ENCODE measurements around the gene PHEX. TPM values are rescaled to one million over a fixed set of nuclear protein-coding genes. Genes with fewer than 3 reads are reported as not detected.

Gene PHEX
- total RNA-seq, 4 donors from 2014 or later, result 0.52 to 1.2 (median 0.65) TPM

- 86% methylated on average over 1 of the region's 1 CpG for WGBS
- no peak for DNase-seq (ENCODE audit: extremely low spot score)
- no peak overlapping the region for H3K27ac ChIP-seq (replicated peaks in 1 of 4)
- intact Hi-C loops (cut with DNase I), result loop anchor here (5.0 kb wide), 1 partner anchor 52 kb away; no protein-coding TSS in a partner anchor
- no peaks in the 10 kb centered on the region for H3K27me3 ChIP-seq
- no peaks in the 10 kb centered on the region for H3K9me3 ChIP-seq
- no peak overlapping the region for H3K4me3 ChIP-seq
- no peaks in the 10 kb centered on the region for H3K36me3 ChIP-seq
- H3K4me1 ChIP-seq, result peaks cover 0 to 28% (median 26%) of the 10 kb centered on the region in 4 donors
- TF ChIP-seq POLR2A (IDR thresholded peaks at IDR 0.05; ENCODE audit: low read depth) (no peak), EP300 (IDR thresholded peaks at IDR 0.05) (no peak), CTCF (IDR thresholded peaks at IDR 0.05) (no peak), POLR2AphosphoS5 (IDR thresholded peaks at IDR 0.05) (no peak)
These were observed 107.7 kb downstream of the PHEX start for GRCh38 chrX:22139822-22140221.

- intact Hi-C loops (cut with DNase I), result no loop called here
- Histone ChIP-seq H3K9me3 (no peaks in the 10 kb centered on the region), H3K36me3 (no peaks in the 10 kb centered on the region), H3K27me3 (no peaks in the 10 kb centered on the region), H3K27ac (replicated peaks in 1 of 4) (no peak overlapping the region), H3K4me1 (peaks cover 0 to 14% (median 13%) of the 10 kb centered on the region in 4 donors), H3K4me3 (no peak overlapping the region)
- WGBS, result 59% methylated on average over 4 of the region's 4 CpGs
- no peak for DNase-seq (ENCODE audit: extremely low spot score)
- TF ChIP-seq POLR2AphosphoS5 (IDR thresholded peaks at IDR 0.05), result no peak
- no peak for TF ChIP-seq POLR2A (IDR thresholded peaks at IDR 0.05; ENCODE audit: low read depth)
- TF ChIP-seq EP300 (IDR thresholded peaks at IDR 0.05), result no peak
- TF ChIP-seq CTCF (IDR thresholded peaks at IDR 0.05), result no peak
These were observed 109.1 kb downstream of the PHEX start for GRCh38 chrX:22141047-22141730.

- Histone ChIP-seq H3K36me3 (no peaks in the 10 kb centered on the region), H3K27ac (replicated peaks in 1 of 4) (no peak overlapping the region), H3K4me3 (no peak overlapping the region), H3K9me3 (peaks cover 0 to 5% (median 0%) of the 10 kb centered on the region in 4 donors), H3K27me3 (no peaks in the 10 kb centered on the region), H3K4me1 (no peaks in the 10 kb centered on the region)
- intact Hi-C loops (cut with DNase I), result no loop called here
- WGBS, result 60% methylated on average over 1 of the region's 1 CpG
- DNase-seq (ENCODE audit: extremely low spot score), result no peak
- no peak for TF ChIP-seq EP300 (IDR thresholded peaks at IDR 0.05)
- TF ChIP-seq CTCF (IDR thresholded peaks at IDR 0.05), result no peak
- no peak for TF ChIP-seq POLR2AphosphoS5 (IDR thresholded peaks at IDR 0.05)
- no peak for TF ChIP-seq POLR2A (IDR thresholded peaks at IDR 0.05; ENCODE audit: low read depth)
These were observed 115.1 kb downstream of the PHEX start for GRCh38 chrX:22147214-22147613.

DNA sequence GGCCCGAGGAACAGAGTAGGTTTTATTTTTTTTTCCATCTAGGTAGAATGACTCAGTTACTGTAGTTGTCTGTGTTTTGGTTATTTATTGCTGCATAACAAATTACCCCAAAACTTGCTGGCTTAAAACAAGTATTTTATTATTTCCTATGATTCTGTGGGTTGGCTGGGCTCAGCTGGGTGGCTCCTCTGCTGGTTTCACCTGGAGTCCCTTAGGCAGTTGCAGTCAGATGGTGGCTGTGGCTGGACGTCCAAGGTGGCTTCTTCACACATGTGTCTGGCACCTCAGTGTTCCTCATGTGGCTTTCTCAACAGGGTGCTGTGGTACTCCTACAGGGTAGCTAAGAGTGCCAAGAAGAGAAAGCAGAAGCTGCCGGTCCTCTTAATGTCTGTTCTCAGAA, 115.8 kb downstream of the PHEX start:
- intact Hi-C loops (cut with DNase I), result no loop called here

More for the DNA sequence above, 115.8 kb downstream of the PHEX start:
- Histone ChIP-seq H3K9me3 (peaks cover 0 to 5% (median 0%) of the 10 kb centered on the region in 4 donors), H3K27me3 (no peaks in the 10 kb centered on the region), H3K4me1 (no peaks in the 10 kb centered on the region), H3K4me3 (no peak overlapping the region), H3K27ac (replicated peaks in 1 of 4) (no peak overlapping the region), H3K36me3 (no peaks in the 10 kb centered on the region)
- WGBS, result 76% methylated on average over 3 of the region's 3 CpGs
- DNase-seq (ENCODE audit: extremely low spot score), result no peak
- no peak for TF ChIP-seq EP300 (IDR thresholded peaks at IDR 0.05)
- no peak for TF ChIP-seq POLR2A (IDR thresholded peaks at IDR 0.05; ENCODE audit: low read depth)
- TF ChIP-seq POLR2AphosphoS5 (IDR thresholded peaks at IDR 0.05), result no peak
- no peak for TF ChIP-seq CTCF (IDR thresholded peaks at IDR 0.05)

Measured in esophagus muscularis mucosa (tissue), 4 donors.